HL-60 (cell line): ENCODE measurements around the gene FAM110A.

Experiments used
- POLR2AphosphoS5 ChIP-seq: IDR thresholded peaks from 2 replicates; pipeline ENCODE4 v1.6.1; 2012; ENCODE audit warnings: low read depth
- SPI1 ChIP-seq: IDR thresholded peaks from 2 replicates; pipeline ENCODE4 v1.6.1; 2012; ENCODE audit warnings: low read depth, mild to moderate bottlenecking, borderline replicate concordance
- TF ChIP-seq, protein P1 (sequence below): IDR thresholded peaks from one replicate; pipeline ENCODE4 v1.5.1; 2011; ENCODE audit warnings: low read length, control low read depth, inconsistent platforms; ENCODE audit not compliant: insufficient read depth
- TF ChIP-seq, protein P2 (sequence below): IDR thresholded peaks from 2 replicates; pipeline ENCODE4 v1.6.1; 2012; ENCODE audit warnings: low read depth; ENCODE audit not compliant: insufficient replicate concordance

DNA sequence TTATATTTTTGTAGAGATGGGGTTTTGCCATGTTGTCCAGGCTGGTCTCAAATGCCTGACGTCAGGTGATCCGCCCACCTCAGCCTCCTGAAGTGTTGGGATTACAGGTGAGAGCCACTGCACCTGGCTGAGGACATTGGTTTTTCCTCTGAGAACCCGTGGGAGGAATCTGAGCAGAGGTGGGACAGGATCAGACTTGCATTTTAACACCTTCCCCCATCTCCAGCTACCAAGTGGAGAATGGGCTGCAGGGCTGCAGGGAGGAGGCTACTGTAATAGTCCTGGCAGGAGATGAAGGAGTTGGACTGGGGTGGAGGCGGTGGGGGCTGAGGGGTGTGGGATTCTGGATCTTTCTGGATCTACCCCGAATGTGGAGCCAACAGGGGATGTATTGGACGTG, 24.5 kb downstream of the FAM110A start:
- TF ChIP-seq, protein P1, sequence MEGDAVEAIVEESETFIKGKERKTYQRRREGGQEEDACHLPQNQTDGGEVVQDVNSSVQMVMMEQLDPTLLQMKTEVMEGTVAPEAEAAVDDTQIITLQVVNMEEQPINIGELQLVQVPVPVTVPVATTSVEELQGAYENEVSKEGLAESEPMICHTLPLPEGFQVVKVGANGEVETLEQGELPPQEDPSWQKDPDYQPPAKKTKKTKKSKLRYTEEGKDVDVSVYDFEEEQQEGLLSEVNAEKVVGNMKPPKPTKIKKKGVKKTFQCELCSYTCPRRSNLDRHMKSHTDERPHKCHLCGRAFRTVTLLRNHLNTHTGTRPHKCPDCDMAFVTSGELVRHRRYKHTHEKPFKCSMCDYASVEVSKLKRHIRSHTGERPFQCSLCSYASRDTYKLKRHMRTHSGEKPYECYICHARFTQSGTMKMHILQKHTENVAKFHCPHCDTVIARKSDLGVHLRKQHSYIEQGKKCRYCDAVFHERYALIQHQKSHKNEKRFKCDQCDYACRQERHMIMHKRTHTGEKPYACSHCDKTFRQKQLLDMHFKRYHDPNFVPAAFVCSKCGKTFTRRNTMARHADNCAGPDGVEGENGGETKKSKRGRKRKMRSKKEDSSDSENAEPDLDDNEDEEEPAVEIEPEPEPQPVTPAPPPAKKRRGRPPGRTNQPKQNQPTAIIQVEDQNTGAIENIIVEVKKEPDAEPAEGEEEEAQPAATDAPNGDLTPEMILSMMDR = no peak
- TF ChIP-seq POLR2AphosphoS5 = no peak
- TF ChIP-seq, protein P2, sequence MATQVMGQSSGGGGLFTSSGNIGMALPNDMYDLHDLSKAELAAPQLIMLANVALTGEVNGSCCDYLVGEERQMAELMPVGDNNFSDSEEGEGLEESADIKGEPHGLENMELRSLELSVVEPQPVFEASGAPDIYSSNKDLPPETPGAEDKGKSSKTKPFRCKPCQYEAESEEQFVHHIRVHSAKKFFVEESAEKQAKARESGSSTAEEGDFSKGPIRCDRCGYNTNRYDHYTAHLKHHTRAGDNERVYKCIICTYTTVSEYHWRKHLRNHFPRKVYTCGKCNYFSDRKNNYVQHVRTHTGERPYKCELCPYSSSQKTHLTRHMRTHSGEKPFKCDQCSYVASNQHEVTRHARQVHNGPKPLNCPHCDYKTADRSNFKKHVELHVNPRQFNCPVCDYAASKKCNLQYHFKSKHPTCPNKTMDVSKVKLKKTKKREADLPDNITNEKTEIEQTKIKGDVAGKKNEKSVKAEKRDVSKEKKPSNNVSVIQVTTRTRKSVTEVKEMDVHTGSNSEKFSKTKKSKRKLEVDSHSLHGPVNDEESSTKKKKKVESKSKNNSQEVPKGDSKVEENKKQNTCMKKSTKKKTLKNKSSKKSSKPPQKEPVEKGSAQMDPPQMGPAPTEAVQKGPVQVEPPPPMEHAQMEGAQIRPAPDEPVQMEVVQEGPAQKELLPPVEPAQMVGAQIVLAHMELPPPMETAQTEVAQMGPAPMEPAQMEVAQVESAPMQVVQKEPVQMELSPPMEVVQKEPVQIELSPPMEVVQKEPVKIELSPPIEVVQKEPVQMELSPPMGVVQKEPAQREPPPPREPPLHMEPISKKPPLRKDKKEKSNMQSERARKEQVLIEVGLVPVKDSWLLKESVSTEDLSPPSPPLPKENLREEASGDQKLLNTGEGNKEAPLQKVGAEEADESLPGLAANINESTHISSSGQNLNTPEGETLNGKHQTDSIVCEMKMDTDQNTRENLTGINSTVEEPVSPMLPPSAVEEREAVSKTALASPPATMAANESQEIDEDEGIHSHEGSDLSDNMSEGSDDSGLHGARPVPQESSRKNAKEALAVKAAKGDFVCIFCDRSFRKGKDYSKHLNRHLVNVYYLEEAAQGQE = no peak
- TF ChIP-seq SPI1 = no peak
